HG03066 (cell line): ENCODE data around the gene ZNF786.
"Not testable (repeated sequence)": the region's sequence is repeated elsewhere in the genome, so short reads cannot be mapped to it uniquely, and the experiment has no call there.

Experiments
- ATAC-seq: cut with Tn5 transposase; IDR thresholded peaks from one replicate; pipeline ENCODE4 v1.9.1; 2021; ENCODE audit warnings: low read depth; ENCODE audit not compliant: unreplicated experiment

Gene ZNF786

DNA sequence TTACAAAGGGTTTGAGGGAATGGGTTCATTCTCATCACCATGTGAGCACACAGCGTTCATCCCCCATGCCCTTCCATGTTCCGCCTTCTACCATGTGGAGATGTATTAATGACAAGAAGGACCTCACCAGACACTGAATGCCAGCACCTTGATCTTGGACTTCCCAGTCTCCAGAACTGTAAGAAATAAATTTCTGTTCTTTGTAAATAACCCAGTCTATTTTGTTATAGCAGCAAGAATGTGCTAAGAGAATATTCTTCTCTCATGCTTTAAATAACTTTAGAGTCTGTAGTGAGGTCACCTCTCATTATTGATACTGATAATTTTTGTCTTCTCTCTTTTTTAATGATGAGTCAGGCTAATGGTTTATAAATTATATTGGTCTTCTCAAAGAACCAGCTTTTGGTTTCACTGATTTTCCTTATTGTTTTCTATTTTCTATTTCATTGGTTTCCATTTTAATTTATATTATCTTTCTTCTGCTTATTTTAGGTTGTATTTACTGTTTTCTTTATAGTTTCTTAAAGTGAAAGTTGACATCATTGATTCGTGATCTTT lies 59.1 kb downstream of the ZNF786 start:
- no peak for ATAC-seq

DNA sequence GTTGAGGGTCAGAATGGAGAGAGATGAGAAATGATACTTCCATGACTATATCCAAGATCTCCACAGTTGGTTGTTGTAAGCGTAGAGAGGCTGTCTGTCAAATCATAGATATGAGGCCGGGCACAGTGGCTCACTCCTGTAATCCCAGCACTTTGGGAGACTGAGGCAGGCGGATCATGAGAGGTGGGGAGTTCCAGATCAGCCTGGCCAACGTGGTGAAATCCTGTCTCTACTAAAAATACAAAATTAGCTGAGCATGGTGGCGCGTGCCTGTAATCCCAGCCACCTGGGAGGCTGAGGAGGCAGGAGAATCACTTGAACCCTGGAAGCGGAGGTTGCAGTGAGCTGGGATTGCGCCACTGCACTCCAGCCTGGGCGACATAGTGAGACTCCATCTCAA lies 60.1 kb downstream of the ZNF786 start:
- not testable (repeated sequence) for ATAC-seq

DNA sequence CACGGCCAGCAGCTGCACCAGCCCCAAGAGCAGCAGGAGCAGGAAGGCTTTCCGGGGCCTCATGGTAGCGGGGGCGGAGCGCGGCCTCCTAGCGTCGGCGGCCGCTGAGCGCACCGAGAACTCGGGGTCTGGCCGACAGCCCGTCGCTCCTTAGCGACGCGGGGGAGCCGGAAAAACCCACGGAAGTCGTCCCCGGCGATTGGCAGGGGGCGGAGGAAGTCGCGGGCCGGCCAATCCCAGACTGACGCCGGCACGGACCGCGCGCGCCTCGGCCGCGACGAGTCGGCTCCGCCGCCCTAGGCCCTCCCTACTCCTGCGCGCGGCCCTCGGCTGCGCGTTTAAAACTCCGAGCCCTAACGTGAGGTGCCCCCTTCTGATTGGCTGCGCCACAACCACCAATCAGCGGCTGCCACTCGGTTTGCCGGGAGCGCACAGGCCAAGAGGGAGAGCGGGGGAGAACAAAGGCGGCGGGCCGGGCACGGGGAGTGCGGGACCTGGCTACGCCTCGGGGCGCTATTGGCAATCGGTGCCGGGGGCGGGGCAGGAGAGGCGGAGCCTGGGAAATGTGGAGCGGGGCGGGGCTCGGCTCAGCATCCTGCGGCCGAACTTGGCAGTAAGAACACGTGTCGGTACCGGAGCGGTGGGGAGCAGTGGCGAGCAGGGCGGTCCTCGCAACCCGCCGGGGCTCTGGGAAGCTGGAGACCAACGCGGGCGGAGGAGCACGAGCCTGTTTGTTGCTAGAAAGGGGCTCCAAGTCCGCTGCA lies 62.0 kb downstream of the ZNF786 start, which contains the start of gene PDIA4:
Gene PDIA4, minus strand, starts transcription at position 160 of the 764 bp plus-strand sequence. Its CDS starts 97 bp downstream, at position 63.
- peak; percentile 87 for ATAC-seq

GRCh38 chr7:149027611-149028345 lies 62.7 kb downstream of the ZNF786 start:
- ATAC-seq: no peak

- no peak for ATAC-seq
Measured at GRCh38 chr7:149027055-149027454, 63.5 kb downstream of the ZNF786 start.

GRCh38 chr7:149023662-149024061 lies 66.9 kb downstream of the ZNF786 start:
- no peak for ATAC-seq

- no peak for ATAC-seq
Measured at GRCh38 chr7:149022756-149023360, 67.7 kb downstream of the ZNF786 start.

DNA sequence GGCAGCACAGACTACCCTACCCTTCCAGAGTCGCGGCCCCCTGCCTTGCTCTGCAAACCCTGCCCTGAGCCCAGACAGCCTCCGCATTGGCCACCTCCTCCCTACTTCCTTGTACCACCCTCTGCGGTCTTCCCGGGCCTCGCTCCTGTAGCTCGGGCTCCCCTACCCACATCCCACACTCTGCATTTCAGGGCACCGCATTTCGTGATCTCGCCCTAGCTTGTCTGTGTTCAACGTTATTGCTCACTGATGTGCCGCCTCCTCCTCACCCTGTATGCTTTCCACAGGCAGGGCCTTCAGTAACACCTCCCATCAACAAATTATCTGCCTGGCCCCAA lies 68.8 kb downstream of the ZNF786 start:
- ATAC-seq: no peak

GRCh38 chr7:149020483-149020882 lies 70.0 kb downstream of the ZNF786 start:
- no peak for ATAC-seq
